Thyroid gland (tissue), 4 donors: ENCODE results near the gene DISC1.

Experiments used
- CTCF ChIP-seq, 6 experiments: fragments of 200-600 bp in 3 of 6; fragments of 450-650 bp in 3 of 6; sonication (generic) in 3 of 6; IDR thresholded peaks; one replicate each; pipeline ENCODE4 v1.5.1; 2016 to 2019; ENCODE audit warnings: antibody characterized with exemption in 6 of 6, mild to moderate bottlenecking in 2 of 6, inconsistent platforms in 1 of 6, moderate library complexity in 1 of 6
- POLR2A ChIP-seq, 2 donors: fragments of 450-650 bp; IDR thresholded peaks; one replicate each; pipeline ENCODE4 v1.6.1; 2017; ENCODE audit warnings: antibody characterized with exemption in 2 of 2, mild to moderate bottlenecking in 2 of 2, moderate library complexity in 1 of 2

GRCh38 chr1:231936983-231937775, 310.6 kb downstream of the DISC1 start:
- TF ChIP-seq CTCF (IDR thresholded peaks at IDR 0.05), result no peak
- TF ChIP-seq POLR2A (IDR thresholded peaks at IDR 0.05), result no peak
